Hepatocyte (in vitro differentiated cells): Measurements from ENCODE around the gene NPNT. TPM values are rescaled to one million over a fixed set of nuclear protein-coding genes. Genes with fewer than 3 reads are reported as not detected.

Source experiments
- DNase-seq: peaks from one replicate; pipeline ENCODE4 v3.0.0-alpha.2; 2016; ENCODE audit warnings: low spot score
- H2AFZ ChIP-seq: fragments of 200-600 bp; sonication (generic); 2 replicates; pipeline ENCODE4 v1.6.0; 2016; ENCODE audit warnings: antibody characterized with exemption, mild to moderate bottlenecking
- H3K27ac ChIP-seq: fragments of 200-600 bp; sonication (generic); 2 replicates; pipeline ENCODE4 v1.5.1; 2016; ENCODE audit warnings: mild to moderate bottlenecking
- H3K27me3 ChIP-seq: fragments of 200-600 bp; sonication (generic); 2 replicates; pipeline ENCODE4 v1.6.1; 2016
- H3K36me3 ChIP-seq: fragments of 200-600 bp; sonication (generic); replicated peaks from 2 replicates; pipeline ENCODE4 v1.5.1; 2016; ENCODE audit warnings: low read depth; ENCODE audit not compliant: insufficient read depth
- H3K4me1 ChIP-seq: fragments of 200-600 bp; sonication (generic); 2 replicates; pipeline ENCODE4 v1.5.1; 2016; ENCODE audit warnings: mild to moderate bottlenecking, moderate library complexity; ENCODE audit not compliant: insufficient read depth
- H3K4me2 ChIP-seq: fragments of 200-600 bp; sonication (generic); 2 replicates; pipeline ENCODE4 v1.6.0; 2016
- H3K4me3 ChIP-seq: fragments of 200-600 bp; sonication (generic); 2 replicates; pipeline ENCODE4 v1.5.1; 2016; ENCODE audit warnings: mild to moderate bottlenecking
- H3K79me2 ChIP-seq: fragments of 200-600 bp; sonication (generic); 2 replicates; pipeline ENCODE4 v1.6.0; 2017; ENCODE audit warnings: mild to moderate bottlenecking
- H3K9me2 ChIP-seq: fragments of 200-600 bp; sonication (generic); replicated peaks from 2 replicates; pipeline ENCODE4 v1.6.0; 2017; ENCODE audit warnings: mild to moderate bottlenecking; ENCODE audit not compliant: insufficient read depth
- H3K9me3 ChIP-seq: fragments of 200-600 bp; sonication (generic); 2 replicates; pipeline ENCODE4 v1.5.1; 2016; ENCODE audit warnings: low read depth, mild to moderate bottlenecking
- H4K20me1 ChIP-seq: fragments of 200-600 bp; sonication (generic); 2 replicates; pipeline ENCODE4 v1.6.0; 2016; ENCODE audit warnings: mild to moderate bottlenecking; ENCODE audit not compliant: insufficient read depth, poor library complexity, severe bottlenecking
- CTCF ChIP-seq: fragments of 200-600 bp; sonication (generic); IDR thresholded peaks from 2 replicates; pipeline ENCODE4 v1.5.1; 2016; ENCODE audit warnings: antibody characterized with exemption, mild to moderate bottlenecking; ENCODE audit not compliant: poor library complexity
- EZH2 ChIP-seq: fragments of 200-600 bp; sonication (generic); IDR thresholded peaks from 2 replicates; pipeline ENCODE4 v1.6.1; 2016; ENCODE audit warnings: antibody characterized with exemption, mild to moderate bottlenecking, borderline replicate concordance
- EZH2phosphoT487 ChIP-seq: fragments of 200-600 bp; sonication (generic); IDR thresholded peaks from one replicate; pipeline ENCODE4 v1.6.1; 2018; ENCODE audit warnings: antibody characterized with exemption, mild to moderate bottlenecking, low read depth, moderate library complexity; ENCODE audit not compliant: unreplicated experiment, severe bottlenecking
- WGBS: methylation state at CpG from one replicate; pipeline ENCODE4 v1.1.6; 2016; ENCODE audit warnings: low lambda C conversion rate; ENCODE audit errors: missing lambda C conversion rate; 5-methylcytosine and 5-hydroxymethylcytosine counted together
- polyA plus RNA-seq: library from polyadenylated mRNA; unstranded; fragments of >200 nt; fragmentation: Nextera tagmentation; extraction: Ambion mirVana; gene quantifications from 2 replicates; pipeline ENCODE4 v1.2.1, GENCODE V29; 2016
- total RNA-seq: library from RNA; depleted of rRNA; stranded (reverse); fragments of >200 nt; gene quantifications from 2 replicates; pipeline ENCODE4 v1.2.3, GENCODE V29; 2014

The NPNT gene
- total and polyA plus RNA-seq, 2 experiments from 2014 or later = 228 to 231 TPM

GRCh38 chr4:105858466-105859040 lies 36.7 kb upstream of the NPNT start:
- no peak for TF ChIP-seq EZH2
- TF ChIP-seq CTCF = no peak
- TF ChIP-seq EZH2phosphoT487 = no peak
- Histone ChIP-seq H2AFZ (no peak overlapping the region), H3K4me1 (no peaks in the 10 kb centered on the region), H3K79me2 (no peaks in the 10 kb centered on the region), H3K36me3 (no peaks in the 10 kb centered on the region), H3K4me3 (no peak overlapping the region), H3K27ac (no peak overlapping the region), H3K9me3 (no peaks in the 10 kb centered on the region), H3K27me3 (no peaks in the 10 kb centered on the region), H3K4me2 (no peak overlapping the region), H4K20me1 (no peaks in the 10 kb centered on the region), H3K9me2 (no peaks in the 10 kb centered on the region)
- DNase-seq = no peak
- 91% methylated on average over 10 of the region's 10 CpGs for WGBS

GRCh38 chr4:105859233-105859632 lies 36.0 kb upstream of the NPNT start:
- H3K9me2 ChIP-seq = no peaks in the 10 kb centered on the region
- no peaks in the 10 kb centered on the region for H4K20me1 ChIP-seq
- 56% methylated on average over 1 of the region's 1 CpG for WGBS
- H3K27ac ChIP-seq = no peak overlapping the region
- no peaks in the 10 kb centered on the region for H3K36me3 ChIP-seq
- H3K79me2 ChIP-seq = no peaks in the 10 kb centered on the region
- H3K9me3 ChIP-seq = no peaks in the 10 kb centered on the region
- no peak for DNase-seq
- TF ChIP-seq EZH2 (no peak), EZH2phosphoT487 (no peak), CTCF (no peak)
- no peak overlapping the region for H3K4me2 ChIP-seq
- no peak overlapping the region for H2AFZ ChIP-seq
- no peak overlapping the region for H3K4me3 ChIP-seq
- H3K4me1 ChIP-seq = no peaks in the 10 kb centered on the region
- H3K27me3 ChIP-seq = no peaks in the 10 kb centered on the region

- Histone ChIP-seq H3K4me2 (no peak overlapping the region), H3K9me3 (no peaks in the 10 kb centered on the region), H4K20me1 (no peaks in the 10 kb centered on the region), H3K27ac (no peak overlapping the region), H3K27me3 (no peaks in the 10 kb centered on the region), H3K4me3 (no peak overlapping the region), H3K4me1 (no peaks in the 10 kb centered on the region), H3K36me3 (no peaks in the 10 kb centered on the region), H2AFZ (no peak overlapping the region), H3K79me2 (no peaks in the 10 kb centered on the region), H3K9me2 (no peaks in the 10 kb centered on the region)
- DNase-seq = no peak
- 77% methylated on average over 3 of the region's 3 CpGs for WGBS
- no peak for TF ChIP-seq EZH2phosphoT487
- no peak for TF ChIP-seq EZH2
- TF ChIP-seq CTCF = no peak
Observed at GRCh38 chr4:105870963-105871362, 24.3 kb upstream of the NPNT start.

- H4K20me1 ChIP-seq = no peaks in the 10 kb centered on the region
- TF ChIP-seq EZH2 = no peak
- no peak for TF ChIP-seq EZH2phosphoT487
- 72% methylated on average over 2 of the region's 2 CpGs for WGBS
- H3K36me3 ChIP-seq = no peaks in the 10 kb centered on the region
- no peaks in the 10 kb centered on the region for H3K9me3 ChIP-seq
- no peaks in the 10 kb centered on the region for H3K27me3 ChIP-seq
- no peaks in the 10 kb centered on the region for H3K9me2 ChIP-seq
- H3K4me3 ChIP-seq = no peak overlapping the region
- H3K4me2 ChIP-seq = no peak overlapping the region
- no peaks in the 10 kb centered on the region for H3K79me2 ChIP-seq
- no peak overlapping the region for H2AFZ ChIP-seq
- no peak overlapping the region for H3K27ac ChIP-seq
- H3K4me1 ChIP-seq = no peaks in the 10 kb centered on the region
- DNase-seq = no peak
Observed at GRCh38 chr4:105871997-105872396, 23.3 kb upstream of the NPNT start.
